Activated CD4-positive, alpha-beta T cell treated with anti-CD3 and anti-CD28 coated beads, Interleukin-2, Interleukin-4, amounts not matched to agents 100 ng/mL and 50 ng/mL, durations not matched to agents 16 hours and 8 hours (primary cell): Measurements from ENCODE around the gene BCL11B.
A peak's percentile ranks its signal among the peaks of the same experiment; 100 is the strongest.
"Not testable (repeated sequence)": the region's sequence is repeated elsewhere in the genome, so short reads cannot be mapped to it uniquely, and the experiment has no call there.

Source experiments
- DNase-seq: peaks from one replicate; pipeline ENCODE4 v3.0.0-alpha.2; 2020; ENCODE audit warnings: low spot score

Gene BCL11B

DNA sequence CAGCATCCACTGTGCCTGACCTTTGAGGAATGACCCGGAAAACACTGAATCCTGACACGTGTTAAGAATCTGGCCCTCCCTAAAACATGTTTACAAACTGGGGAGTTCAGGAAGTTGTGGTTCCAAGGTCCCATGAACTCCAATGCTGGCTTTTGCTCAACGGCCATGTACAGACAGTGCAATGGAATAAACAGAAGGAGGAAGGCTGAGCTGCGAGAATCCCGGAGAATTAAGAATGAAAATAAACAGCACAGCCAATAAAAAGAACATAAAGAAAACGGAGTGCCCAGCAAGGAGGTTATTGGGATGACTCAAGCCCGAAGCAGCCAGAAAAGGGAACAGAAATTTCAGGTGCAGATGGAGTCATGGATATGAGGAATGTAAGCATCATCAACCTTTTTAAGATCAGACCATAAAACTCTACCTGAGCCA, 32.3 kb downstream of the BCL11B start:
- DNase-seq = no peak

DNA sequence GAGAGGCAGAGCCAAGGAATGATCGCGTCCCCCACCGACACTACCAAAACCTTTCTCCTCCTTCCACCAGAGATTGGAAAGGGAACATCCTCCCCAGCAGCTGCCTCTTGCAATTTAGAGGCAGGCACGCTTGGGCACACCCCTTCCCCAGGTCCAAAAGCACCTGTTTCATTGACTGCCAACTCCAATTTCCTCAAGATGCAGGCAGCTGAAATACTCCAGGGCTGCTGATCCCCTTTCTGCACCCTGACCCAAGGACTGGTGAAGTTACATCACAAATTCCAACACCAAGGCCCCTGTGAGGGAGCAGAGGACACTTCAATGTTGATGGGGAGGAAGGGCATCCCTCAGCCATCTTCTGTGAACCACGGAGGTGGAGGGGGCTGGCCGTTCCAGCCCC, 33.8 kb downstream of the BCL11B start:
- no peak for DNase-seq

DNA sequence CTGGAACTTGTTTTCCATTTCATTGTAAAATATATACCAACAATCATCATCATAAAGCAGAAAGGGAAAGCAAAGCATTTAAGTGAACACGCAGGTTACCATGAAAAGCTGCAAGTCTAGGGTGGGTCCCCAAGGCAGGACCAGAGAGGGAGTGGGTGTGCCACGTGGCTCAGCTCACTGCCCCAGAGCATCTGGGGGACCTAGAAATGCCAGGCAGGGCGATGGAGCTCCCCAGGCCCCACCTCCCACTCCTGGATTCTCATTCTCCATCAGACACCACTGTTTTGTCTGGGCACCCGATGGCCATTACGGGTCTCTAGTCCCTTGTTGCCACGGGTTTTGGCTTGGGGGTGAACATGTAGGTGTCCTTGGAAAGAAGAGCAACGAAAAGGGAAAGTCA, 34.7 kb downstream of the BCL11B start:
- no peak for DNase-seq

- DNase-seq = no peak
Measured at GRCh38 chr14:99236386-99237138, 35.4 kb downstream of the BCL11B start.

GRCh38 chr14:99235582-99236320, 36.2 kb downstream of the BCL11B start:
- DNase-seq = no peak

DNA sequence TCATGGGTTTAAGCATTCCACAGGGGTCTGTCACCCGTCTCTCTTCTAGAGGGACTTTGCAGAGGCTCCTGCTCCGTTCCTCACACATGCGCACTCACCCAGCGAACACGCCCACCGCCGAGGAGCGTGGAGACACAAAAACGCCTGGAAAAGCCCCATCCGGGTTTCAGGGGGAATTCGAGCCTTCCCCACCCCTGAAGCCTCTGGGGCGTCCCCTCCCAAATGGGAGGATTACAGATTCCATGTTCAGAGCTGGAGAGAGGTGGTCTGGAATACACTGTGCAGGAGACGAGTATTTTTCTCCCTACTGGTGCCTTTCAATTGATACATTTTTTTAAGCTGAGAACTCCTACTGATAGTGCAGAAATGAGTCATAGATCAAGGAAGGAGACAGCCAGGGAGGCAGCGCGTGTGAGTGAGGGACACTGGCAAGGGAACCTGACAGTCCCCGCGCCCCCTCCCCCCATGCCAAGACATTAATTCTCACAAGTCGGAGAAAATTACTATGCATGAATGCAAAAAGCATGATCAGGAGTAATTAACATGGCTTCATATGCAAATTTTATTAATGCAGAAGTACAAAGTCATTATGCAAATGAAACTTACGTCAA, 36.9 kb downstream of the BCL11B start:
- DNase-seq = peak; percentile 75

- no peak for DNase-seq
Measured at GRCh38 chr14:99234355-99234754, 37.6 kb downstream of the BCL11B start.

GRCh38 chr14:99233222-99234035, 38.6 kb downstream of the BCL11B start:
- no peak for DNase-seq

DNA sequence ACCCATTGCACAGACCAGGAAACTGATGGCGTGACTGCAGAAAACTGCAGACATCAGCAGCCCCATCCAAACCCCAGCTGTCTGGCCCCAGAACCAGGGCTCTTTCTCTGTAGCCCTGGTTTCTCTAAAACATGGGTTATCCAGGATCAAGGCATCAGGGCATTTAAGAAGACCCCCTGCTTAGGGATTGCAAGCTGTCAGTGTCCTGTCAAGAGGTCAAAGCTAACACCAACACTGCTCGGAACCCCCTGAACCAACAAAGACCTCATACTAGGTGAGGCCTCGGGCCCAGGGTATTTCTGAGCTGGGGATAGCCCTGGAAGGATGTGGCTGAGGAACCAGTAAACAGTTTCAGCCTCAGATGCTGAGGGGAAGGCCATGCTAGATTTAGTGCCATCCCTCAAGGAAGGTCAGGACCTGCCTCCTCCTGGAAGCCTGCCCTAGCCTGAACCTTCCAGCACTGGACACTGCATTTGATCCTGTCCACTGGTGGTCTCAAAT, 39.2 kb downstream of the BCL11B start:
- no peak for DNase-seq

GRCh38 chr14:99231850-99232713, 39.9 kb downstream of the BCL11B start:
- DNase-seq = no peak

DNA sequence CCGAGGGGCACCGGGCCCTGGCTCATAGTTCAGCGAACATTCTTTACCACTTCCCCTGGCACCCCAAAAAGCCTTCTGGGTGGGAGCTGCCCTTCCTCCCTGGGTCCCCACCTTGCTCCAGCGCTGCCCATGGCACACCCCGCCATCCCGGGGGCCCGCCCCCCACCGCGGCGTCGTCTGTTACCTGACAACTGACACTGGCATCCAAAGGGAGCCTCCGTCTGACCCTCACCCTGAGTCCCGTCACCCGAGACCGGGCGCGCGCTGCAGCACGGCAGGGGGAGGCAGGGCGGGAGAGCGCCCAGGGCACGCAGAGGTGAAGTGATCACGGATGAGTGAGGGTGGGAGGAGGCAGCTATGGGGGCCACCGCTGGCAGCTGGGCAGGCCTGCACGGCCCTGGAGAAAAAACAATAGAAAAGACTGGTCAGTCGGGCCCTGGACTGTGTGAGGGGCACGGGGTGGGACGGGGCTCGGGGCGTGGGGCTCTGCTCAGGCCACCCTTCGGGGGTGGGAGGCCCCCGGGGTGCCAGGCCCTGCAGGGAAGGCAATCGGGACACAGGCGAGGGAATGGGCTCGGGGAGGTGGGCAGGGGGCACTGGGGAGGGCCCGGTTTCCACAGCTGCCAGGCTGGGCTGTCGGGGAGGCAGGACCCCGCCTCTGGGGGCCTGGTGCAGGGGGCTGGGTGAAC, 40.7 kb downstream of the BCL11B start:
- no peak for DNase-seq

DNA sequence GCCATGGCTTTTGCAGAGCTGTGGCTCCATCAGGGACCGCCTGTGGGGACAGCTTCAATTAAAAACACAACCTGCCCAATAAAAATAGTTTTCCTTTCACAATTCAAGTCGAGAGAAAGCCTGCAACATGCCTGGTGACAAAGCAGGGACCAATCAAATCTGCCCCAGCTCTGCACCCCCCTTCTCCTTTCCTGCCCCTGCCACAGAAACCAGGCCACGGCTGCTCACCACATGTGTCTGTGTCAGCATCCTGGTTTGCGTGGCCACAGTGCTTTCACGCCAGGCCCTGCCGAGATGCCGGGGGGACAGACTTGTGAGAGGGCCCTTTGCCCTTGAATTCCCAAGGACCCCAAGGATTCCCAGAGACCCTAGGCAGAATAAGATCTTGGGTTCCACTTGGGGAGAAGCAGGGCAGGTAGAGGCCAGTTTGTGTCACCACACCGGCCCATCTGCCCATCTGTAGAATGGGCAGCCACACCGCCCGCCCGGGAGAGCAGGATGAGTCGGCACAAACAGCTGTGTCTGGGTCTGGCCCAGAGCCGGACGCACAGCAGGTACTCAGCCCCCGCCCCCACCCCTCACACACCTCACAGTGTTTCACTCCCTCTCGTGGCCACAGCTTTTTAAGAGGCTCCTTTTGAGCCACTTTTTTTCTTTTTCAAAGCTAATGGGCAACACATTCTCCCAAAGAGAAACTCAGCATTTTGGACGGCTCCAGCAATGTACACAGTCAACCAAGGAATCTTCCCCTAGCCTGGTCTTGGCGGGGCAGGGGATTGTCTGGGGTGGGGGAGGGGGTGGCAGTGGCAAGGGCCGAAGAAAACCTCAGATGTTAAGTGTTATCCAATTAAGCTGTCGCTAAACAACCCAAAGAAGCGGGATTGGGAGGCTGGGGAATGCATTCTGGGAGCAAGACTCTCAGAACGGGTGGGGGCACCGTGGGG, 41.5 kb downstream of the BCL11B start:
- peak; percentile 86 for DNase-seq

- DNase-seq = no peak
Measured at GRCh38 chr14:99229654-99230207, 42.3 kb downstream of the BCL11B start.

- DNase-seq = not testable (repeated sequence)
Measured at GRCh38 chr14:99228760-99229159, 43.2 kb downstream of the BCL11B start.

DNA sequence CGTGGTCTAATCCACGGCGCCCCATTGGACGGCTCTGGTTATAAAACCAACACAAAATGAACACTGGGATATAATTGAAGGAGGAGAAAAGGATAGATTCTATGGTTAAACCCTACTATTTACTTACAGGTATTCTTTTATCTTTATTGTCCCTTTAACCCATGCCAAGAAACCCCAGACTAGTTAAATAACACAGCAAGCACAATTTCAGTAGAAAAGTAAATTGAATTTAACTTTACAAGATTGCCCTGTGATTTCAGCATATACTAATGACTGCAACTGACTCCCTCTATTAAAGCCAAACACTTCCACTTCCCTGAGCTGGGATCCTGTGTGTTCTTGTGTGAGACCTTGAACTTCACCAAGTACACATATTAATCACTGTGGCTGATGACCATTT, 45.3 kb downstream of the BCL11B start:
- no peak for DNase-seq

GRCh38 chr14:99225436-99226203, 46.4 kb downstream of the BCL11B start:
- DNase-seq = no peak

DNA sequence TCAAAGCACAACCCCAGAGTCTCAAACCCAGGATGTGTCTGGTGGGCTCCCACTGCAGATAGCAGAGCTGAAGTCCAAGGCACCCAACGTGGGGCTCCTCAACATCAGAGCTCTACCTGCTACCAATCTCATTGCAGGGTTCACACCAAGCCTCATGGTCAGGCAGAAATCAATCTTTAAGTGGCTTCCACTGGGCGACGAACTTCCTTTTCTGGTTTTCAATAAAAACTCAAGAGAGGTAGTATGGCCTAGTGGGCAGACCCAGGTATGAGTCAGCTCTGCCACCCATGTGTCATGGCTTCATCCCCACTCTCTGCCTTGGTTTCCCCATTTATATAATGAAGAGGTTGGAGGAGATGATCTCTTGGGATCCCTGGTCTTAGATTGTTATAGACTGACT, 47.0 kb downstream of the BCL11B start:
- no peak for DNase-seq
